HG03521 (cell line): Measurements from ENCODE around the gene SCNN1A.

Experiments
- ATAC-seq: cut with Tn5 transposase; IDR thresholded peaks from one replicate; pipeline ENCODE4 v1.9.1; 2021; ENCODE audit warnings: mild to moderate bottlenecking, moderate library complexity; ENCODE audit not compliant: unreplicated experiment

SCNN1A gene

DNA sequence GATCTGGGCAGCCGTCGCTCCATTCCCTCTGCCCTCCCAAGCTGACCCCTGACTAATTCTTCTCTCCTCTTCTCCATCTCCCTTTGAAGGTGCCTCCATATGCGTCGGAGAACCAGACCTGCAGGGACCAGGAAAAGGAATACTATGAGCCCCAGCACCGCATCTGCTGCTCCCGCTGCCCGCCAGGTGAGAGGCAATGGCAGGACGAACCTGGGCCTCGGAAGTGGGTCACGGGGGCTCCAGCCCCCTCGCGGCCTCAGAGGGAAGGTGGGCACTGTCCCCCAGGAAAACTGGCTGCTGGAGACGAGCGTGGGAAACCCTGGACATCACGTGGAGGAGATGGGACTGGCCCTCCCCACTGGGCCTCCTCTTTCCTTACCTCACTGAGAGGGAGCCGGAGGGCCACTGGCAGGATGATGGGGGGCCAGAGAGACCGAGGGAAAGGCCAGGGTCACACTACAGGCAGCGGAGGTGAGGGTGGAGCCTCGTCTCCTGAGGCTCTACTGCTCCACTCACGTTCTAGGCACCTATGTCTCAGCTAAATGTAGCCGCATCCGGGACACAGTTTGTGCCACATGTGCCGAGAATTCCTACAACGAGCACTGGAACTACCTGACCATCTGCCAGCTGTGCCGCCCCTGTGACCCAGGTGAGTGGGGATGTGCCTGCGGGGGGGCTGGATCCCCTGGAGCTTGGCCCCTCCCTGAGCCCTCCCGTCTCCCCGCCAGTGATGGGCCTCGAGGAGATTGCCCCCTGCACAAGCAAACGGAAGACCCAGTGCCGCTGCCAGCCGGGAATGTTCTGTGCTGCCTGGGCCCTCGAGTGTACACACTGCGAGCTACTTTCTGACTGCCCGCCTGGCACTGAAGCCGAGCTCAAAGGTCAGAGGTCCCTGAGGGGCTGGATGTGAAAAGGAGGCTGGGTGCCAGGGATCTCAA is 9.4 kb upstream of the SCNN1A start:
- no peak for ATAC-seq

DNA sequence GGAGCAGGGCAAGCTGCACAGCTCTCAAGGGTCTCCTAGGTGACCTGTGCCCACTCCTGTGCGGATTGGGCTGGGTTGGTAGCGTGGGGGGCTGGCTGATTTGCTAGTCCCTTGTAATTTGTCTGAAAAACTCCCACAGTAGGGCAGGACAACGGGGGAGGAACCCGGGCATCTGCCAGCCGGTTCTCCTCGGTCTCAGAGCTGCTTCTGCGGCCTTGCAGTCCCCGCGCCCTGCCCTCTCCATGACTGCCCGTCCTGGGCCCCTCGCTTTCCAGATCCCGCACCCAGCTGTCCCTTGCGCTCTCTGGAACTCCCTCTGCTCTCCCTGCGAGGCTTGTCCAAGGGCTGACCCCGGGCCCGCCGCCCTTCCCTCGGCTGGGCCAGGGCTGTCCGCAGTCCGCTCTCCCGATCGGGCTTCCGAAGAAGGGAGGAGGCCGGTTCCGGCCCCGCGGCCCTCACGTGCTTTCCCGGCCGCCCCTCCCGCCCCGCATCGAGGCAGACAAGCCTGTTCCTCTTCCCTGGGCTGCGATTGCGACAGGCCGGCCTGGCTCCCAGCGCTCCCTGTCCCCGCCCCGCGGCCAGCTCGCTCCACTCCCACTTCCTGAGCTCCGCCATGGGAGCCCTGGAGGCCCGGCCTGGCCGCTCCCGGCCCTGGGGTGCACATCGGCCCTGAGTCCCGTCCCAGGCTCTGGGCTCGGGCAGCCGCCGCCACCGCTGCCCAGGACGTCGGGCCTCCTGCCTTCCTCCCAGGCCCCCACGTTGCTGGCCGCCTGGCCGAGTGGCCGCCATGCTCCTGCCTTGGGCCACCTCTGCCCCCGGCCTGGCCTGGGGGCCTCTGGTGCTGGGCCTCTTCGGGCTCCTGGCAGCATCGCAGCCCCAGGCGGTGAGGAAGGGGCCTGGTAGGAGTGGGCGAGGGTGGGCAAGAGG is 8.5 kb upstream of the SCNN1A start, which contains the start of gene LTBR:
Gene LTBR (plus strand): TSS at position 591 of the 927 bp plus-strand sequence. CDS start 197 bp downstream, at position 788.
- ATAC-seq: no peak

DNA sequence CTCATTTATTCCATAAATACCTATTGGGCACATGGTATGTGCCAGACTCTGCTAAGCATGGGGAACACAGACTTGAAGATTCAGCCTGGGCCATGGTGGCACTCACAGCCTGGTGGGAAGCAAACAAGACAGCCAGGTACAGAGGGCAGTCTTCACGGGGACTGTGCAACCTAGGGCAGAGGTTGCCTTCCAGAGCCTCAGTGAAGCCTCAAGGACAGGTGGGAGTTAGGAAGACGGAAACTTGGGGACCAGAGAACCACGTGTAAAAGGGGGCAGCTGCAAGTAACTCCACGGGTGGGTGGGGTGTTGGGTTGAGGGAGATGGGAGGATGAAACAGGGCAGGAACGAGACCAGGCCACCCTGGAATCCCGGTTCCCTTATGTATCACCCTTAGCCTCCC is 7.6 kb upstream of the SCNN1A start:
- no peak for ATAC-seq

DNA sequence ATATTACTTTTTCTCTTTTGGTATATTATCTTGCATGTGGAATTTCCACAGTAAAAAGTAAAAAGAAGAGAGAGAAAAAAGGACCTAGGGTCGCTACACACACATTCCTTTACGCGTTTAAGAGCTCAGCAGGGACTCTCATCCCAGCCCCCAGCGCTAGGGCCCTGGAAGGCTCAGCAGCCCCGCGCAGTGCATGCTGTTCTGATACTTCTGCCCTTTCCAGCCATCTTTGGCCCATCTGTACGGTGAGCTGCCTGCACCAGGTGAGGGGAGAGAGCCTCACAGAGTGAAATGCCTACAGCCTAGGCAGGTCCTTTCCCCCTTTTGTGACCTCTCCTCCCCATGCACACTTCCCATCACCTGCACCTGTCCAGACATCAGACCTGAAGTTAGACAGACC is 7.0 kb upstream of the SCNN1A start:
- no peak for ATAC-seq

DNA sequence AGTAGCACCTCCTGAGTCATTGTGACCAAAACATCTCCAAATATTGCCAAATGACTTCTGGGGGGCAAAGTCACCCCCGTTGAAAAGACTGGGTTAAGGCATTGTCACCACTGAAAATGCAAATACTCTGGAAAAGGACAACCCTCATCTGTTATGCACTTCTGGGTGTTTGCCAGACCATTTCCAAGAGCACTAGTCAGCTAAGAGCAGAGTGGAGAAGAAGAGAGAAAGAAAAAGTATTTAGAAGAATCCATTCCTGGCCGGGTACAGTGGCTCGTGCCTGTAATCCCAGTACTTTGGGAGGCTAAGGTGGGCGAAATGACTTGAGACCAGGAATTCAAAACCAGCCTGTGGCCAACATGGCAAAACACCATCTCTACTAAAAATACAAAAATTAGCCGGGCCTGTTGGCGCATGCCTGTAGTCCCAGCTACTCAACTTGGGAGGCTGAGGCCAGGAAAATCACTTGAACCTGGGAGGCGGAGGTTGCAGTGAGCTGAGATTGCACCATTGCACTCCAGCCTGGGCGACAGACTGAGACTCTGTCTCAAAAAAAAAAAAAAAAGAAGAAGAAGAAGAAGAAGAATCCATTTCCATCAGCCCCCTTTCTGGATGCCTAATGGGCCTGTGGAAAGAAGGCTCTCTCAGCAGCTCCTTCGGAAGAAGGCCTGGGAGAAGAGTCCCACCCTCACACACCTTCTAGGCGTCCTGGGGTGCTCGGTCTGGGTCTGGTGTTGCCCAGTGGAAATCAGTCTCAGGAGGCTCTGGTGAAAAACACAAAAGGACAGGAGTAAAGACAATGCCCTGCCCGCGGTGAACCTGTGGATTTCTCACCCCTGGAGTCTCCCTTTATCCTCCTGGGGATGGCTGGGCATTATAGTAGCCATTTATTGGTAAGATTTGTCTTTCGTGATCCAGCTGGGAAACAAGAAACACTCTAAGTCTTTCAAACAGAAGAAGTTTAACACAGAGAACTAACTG is 5.1 kb upstream of the SCNN1A start:
- no peak for ATAC-seq

DNA sequence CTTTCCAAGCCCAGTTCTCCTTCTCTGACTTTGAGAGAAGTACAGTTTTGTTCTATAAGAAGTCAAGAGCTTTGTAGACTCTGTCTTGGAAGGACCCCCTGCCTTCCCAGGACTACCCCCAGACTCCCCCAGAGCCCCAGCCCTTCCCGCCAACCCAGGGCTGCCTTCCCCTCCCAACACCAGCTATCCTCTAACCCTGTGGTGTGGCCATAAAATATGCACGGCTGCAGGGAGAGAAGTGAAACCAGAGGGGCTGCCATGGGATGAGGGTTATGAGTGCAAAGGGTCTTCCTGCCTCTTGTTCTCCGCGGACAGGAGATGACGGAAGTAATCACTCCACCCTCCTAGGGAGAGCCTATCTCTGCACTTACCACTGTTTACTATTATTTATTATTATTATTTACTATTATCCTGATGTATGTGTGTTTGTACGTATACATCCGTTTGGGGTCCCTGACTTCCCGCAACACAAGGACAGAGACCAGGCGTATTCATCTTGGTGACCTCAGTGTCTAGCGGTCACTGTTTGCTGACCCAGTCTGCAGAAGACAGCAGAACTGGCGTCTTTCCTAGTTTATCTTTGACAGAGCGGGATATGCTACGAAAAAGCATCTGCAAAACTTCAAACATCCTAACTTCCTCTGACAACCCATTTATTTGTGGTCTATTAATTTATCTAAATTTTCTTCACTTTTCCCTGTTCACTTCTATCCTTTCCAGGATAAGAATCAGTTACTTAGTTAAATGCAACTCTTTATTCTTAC is 3.5 kb upstream of the SCNN1A start:
- ATAC-seq: no peak

DNA sequence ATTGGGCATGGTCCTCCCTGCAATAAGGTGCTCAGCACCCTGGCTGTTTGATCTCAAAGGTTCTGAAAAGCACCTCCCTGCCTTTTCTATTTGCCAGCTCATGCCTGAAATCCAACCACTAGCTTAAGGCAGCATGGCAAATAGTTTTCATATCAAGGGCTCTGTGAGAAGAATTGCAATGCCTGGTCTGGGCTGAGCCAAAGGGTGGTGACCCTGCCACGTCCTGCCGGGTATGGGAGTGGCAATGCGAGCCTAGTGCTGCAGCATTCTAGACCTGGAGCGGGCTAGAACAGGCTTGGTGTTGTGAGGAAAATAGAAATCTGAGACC is 2.3 kb upstream of the SCNN1A start:
- ATAC-seq: no peak

DNA sequence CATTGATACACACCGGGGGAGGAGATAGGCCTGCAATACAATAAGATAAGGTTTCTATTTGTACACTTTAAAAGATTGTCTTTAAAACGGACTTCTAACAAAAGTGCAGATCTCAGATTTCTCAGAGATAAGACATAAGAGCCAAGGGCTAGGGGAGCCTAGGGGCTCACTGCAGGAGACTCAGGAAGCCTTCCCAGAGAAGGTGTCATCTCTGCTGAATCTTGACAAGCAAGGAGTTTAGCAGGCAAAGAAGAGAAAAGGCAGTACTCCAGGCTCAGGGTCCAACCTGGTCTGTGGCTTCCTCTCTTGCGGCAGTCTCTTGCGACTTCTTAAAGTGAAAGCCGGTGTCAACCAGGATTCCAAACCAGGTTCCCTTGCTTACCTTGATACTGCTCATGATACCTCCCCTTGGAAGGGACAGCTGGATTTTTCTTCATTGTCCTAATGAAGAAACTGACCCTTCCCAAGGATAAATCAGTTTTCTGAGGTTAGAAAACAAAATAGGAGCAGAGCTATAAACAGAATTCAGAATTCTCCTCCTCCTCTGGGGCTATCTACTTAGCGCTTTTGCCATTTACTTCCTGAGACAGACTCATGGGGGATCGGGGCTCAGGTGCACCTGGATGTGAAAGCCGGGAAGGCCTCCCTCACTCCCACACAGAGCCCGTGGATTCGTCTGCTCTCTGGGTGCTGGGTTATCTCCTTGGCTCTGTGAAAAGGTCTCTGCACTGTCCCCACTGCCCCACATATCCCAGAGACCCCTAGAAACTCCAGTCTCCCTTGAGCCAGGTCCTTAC is 1.7 kb upstream of the SCNN1A start:
- no peak for ATAC-seq

DNA sequence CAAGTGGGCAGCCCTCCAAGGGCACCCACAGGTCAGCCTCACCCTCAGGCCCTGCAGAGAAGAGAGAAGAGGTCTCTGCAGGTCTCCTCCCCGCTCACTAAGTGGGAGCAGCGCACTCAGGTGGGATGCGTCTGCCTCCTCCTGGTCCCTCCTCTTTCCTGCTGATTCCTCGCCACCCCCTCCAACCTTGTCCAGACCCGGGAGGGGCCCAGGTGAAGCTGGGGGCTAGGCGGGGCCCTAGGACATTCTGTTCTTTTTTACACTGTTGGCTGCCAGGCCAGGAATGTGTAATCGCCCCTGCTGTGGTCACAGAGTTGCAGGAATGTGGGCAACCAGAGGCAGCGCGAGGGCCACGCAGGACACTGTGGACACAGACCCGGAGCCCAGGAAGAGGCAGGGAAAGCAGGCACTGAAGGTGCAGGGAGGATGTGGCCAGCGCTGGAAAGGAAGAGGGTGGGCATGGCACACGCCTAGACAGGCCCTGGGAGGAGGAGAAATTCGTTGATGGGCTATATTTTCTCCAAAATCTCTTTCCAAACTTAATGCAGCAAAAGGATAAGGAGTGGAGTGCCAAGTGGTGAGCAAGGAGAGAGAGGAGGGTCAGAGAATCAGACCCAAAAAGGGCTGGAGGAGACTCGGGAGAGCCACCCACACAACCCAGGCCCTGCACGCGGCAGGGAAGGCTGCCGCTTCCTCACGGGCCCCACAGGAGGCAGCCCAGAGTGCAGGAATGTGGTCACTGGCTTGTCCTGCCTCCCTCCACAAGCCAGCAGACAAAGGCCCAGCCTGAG is 911 bp upstream of the SCNN1A start:
- ATAC-seq: no peak

DNA sequence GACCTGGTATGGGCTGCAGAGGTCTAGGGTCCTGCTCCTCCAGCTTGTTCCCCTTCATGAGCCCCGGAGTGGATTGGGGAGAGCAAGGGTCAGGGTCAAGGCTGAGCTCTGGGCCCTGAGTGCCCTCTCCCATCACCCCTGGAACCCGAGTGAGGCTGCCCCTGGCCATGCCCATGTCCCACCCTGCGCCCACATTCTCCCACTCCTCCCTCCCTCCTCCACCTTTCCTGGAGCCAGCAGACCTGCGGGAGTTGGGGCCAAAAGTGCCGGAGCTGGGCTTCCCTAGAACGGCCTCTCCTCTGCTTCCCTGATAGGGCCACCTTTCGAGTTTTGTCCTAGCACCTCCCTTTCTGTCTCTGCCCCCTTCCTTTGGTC is 590 bp downstream of the SCNN1A start:
- ATAC-seq: no peak

DNA sequence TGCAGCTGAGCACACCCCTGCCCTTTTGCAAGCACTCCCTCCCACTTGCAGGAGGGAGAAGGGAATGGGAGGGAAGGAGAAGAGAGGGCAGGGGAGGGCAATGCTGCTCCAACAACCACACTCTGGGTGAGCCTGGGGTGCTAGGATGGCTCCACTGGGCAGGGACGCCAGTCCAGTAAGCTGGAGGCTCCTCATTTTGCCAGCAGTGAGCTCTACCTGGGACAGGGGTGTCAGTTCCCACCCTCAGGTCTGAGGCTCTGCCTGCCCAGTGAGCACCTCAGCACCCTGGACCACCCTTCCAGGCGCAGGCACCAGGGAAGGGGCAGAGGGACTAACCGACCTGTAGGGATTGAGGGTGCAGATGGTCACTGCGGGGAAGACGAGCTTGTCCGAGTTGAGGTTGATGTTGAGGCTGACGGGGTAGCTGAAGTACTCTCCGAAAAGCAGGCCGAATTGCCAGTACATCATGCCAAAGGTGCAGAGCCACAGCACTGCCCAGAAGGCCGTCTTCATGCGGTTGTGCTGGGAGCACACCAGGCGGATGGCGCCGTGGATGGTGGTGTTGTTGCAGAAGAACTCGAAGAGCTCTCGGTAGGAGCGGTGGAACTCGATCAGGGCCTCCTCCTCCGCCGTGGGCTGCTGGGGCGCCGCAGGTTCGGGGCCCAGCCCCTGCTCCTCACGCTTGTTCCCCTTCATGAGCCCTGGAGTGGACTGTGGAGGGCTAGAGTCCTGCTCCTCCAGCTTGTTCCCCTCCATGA is 1.2 kb downstream of the SCNN1A start:
- ATAC-seq: no peak

DNA sequence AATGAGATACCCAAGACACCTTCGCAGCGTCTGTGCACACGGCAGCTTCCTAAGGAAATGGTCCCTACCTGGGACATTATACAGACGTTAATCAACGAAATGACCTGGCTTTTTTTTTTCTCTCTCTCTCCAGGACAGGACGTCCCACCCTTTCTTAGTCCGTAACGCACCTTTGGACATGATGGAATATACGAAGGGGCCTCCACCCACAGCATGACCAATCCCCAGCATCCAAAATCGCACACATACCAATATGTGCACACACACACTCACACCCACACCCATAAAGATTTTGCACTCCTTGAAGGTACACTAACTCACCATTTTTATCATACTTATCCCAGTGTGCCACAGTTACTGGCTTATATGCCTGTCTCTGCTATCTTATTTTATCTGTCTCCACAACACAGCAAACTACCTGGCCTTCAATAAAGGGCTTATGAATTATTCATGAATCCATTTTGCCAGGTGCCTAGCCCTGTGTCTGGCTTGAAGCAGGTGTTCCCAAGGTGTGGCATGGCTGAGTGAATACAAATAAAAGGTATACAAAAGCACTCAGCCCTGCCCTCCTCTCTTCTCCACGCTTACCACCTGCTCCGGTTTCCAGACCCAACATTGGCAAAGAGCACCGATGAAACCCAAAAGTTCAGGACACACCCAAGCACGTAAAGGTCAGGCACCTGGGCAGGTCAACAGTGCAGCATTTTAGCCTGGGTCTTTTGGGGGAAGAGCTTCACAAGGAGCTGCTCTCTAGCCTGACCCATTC is 2.2 kb downstream of the SCNN1A start:
- no peak for ATAC-seq

DNA sequence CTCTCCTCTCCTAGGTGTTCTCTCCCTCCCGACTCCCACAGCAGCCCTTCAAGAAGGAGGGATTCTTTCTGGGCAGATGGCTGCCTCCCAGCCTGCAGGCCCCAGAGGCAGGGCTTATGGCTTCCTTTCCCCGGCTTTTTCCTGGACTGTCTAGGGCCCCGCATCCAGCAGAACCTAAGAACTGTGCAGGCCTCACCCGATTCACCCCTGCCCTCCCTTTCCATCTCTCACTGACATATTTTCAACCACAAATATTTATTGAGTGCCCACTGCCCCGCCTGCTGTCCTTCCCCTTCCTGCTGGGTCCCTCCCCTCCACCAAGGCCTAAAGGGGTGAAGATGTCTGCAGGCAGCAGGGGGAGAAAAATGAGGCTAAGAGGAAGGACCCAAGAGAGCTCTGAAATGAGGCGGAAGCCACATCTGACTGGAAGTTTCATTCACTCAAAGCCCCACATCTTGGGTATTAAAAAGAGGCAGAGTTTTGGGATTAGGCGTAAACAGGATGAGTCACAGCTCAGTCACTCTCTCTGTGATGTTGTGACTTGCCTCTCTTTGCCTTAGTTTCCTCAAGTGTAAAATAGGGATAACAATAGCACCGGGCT is 2.9 kb downstream of the SCNN1A start:
- no peak for ATAC-seq

DNA sequence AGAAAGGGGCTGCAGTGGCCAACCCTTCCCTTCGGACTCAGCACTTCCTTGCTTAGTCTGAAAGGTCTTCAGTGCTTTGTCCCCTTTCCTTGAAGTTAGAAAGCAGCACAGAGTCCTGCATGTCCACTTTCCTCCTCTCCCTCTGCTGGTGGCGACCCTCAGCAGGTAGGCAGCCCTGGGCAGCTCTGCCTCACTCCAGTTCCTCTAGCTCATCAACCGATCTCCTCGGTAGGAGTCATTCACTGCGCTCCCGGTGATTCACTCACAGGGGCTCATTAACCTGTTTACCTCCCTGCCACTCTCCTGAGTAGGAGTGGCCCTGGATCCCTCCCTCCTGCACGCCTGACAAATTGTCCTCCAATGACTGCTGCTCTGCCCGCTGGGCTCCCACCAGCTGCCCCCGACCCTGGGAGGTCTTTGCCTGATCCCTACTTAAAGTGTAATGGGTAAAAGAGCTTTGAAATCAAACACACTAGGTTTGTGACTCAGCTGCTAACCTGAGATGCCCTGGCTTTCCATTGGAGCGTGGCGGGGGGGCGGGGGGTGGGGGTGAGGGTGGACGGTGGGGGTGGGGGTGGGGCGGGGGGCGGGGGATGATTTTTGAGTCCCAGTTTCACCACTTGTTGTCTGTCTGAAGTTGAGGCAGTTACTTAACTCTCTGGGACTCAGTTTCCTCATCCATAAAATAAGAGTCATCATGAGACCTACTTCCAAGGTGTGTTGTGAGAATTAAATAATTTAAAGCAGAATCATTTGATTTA is 4.2 kb downstream of the SCNN1A start:
- ATAC-seq: no peak

DNA sequence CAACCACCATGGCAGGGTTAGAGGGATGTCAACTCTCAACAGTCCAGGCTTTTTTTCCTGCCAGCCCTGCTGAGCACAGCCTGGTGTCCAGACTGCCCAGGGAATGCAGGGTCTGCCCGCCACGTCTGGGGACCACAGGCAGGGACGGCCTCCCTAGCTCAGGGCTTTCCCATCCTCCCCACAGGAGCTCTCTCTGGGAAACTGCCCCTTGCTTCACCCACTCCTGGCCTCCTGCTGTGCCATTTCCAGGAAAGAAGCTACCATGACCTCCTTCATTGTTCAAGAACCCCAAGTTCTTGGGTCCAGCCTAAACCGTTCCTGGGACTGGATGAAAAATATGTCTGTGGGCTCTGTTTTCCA is 4.8 kb downstream of the SCNN1A start:
- ATAC-seq: no peak
